Activated naive CD8-positive, alpha-beta T cell treated with anti-CD3 and anti-CD28 coated beads for 36 hours (primary cell): ENCODE data around the gene GPR87. TPM values are rescaled to one million over a fixed set of nuclear protein-coding genes. Genes with fewer than 3 reads are reported as not detected.
A peak's percentile ranks its signal among the peaks of the same experiment; 100 is the strongest.

Experiments used
- DNase-seq: peaks from one replicate; pipeline ENCODE4 v3.0.0; 2021
- H3K27ac Mint-ChIP-seq: one replicate; pipeline ENCODE4 v1.8.0; 2022; ENCODE audit warnings: mild to moderate bottlenecking, moderate library complexity, mixed read lengths
- H3K27me3 Mint-ChIP-seq: one replicate; pipeline ENCODE4 v1.8.0; 2022; ENCODE audit warnings: mild to moderate bottlenecking, mixed read lengths
- H3K36me3 Mint-ChIP-seq: one replicate; pipeline ENCODE4 v1.8.0; 2021; ENCODE audit warnings: mild to moderate bottlenecking, mixed read lengths
- H3K4me1 Mint-ChIP-seq: one replicate; pipeline ENCODE4 v1.8.0; 2021; ENCODE audit warnings: mixed read lengths
- H3K4me3 Mint-ChIP-seq: one replicate; pipeline ENCODE4 v1.8.0; 2022; ENCODE audit warnings: mild to moderate bottlenecking, moderate library complexity, mixed read lengths
- H3K9me3 Mint-ChIP-seq: one replicate; pipeline ENCODE4 v1.8.0; 2022; ENCODE audit warnings: mixed read lengths
- total RNA-seq, 2 experiments: library from RNA; stranded (reverse); gene quantifications; one replicate each; pipeline ENCODE4 v1.2.3, GENCODE V29; 2021

The GPR87 gene
- total RNA-seq, 2 experiments from 2014 or later: not detected

GRCh38 chr3:151306168-151306810 is 10.3 kb downstream of the GPR87 start:
- H3K27ac Mint-ChIP-seq: peak overlapping the region; percentile 73
- H3K27me3 Mint-ChIP-seq: peaks cover 16% of the 10 kb centered on the region
- no peaks in the 10 kb centered on the region for H3K9me3 Mint-ChIP-seq
- peak overlapping the region; percentile 33 for H3K4me3 Mint-ChIP-seq
- peaks cover 2% of the 10 kb centered on the region for H3K36me3 Mint-ChIP-seq
- DNase-seq: no peak
- peaks cover 50% of the 10 kb centered on the region for H3K4me1 Mint-ChIP-seq

- Mint-ChIP-seq H3K4me1 (peaks cover 54% of the 10 kb centered on the region), H3K4me3 (peak overlapping the region; percentile 44), H3K9me3 (no peaks in the 10 kb centered on the region), H3K27ac (peak overlapping the region; percentile 73), H3K27me3 (peaks cover 18% of the 10 kb centered on the region), H3K36me3 (peaks cover 2% of the 10 kb centered on the region)
- no peak for DNase-seq
Observed at GRCh38 chr3:151305775-151306151, 10.9 kb downstream of the GPR87 start.

- no peaks in the 10 kb centered on the region for H3K9me3 Mint-ChIP-seq
- H3K4me1 Mint-ChIP-seq: peaks cover 57% of the 10 kb centered on the region
- peak overlapping the region; percentile 73 for H3K27ac Mint-ChIP-seq
- DNase-seq: peak; percentile 24
- H3K27me3 Mint-ChIP-seq: peaks cover 21% of the 10 kb centered on the region
- H3K36me3 Mint-ChIP-seq: peaks cover 2% of the 10 kb centered on the region
- H3K4me3 Mint-ChIP-seq: peak overlapping the region; percentile 44
Observed at GRCh38 chr3:151305060-151305774, 11.4 kb downstream of the GPR87 start.

- Mint-ChIP-seq H3K27me3 (peaks cover 29% of the 10 kb centered on the region), H3K27ac (no peak overlapping the region)
- no peak for DNase-seq
Observed at GRCh38 chr3:151303751-151304150, 12.9 kb downstream of the GPR87 start.

GRCh38 chr3:151301787-151302186 is 14.8 kb downstream of the GPR87 start:
- Mint-ChIP-seq H3K9me3 (no peaks in the 10 kb centered on the region), H3K4me1 (peaks cover 48% of the 10 kb centered on the region), H3K27ac (no peak overlapping the region), H3K4me3 (no peak overlapping the region), H3K27me3 (peaks cover 39% of the 10 kb centered on the region), H3K36me3 (peaks cover 2% of the 10 kb centered on the region)
- no peak for DNase-seq

More at GRCh38 chr3:151303751-151304150, 12.9 kb downstream of the GPR87 start:
- peaks cover 57% of the 10 kb centered on the region for H3K4me1 Mint-ChIP-seq
- no peak overlapping the region for H3K4me3 Mint-ChIP-seq
- H3K9me3 Mint-ChIP-seq: no peaks in the 10 kb centered on the region
- peaks cover 2% of the 10 kb centered on the region for H3K36me3 Mint-ChIP-seq

- Mint-ChIP-seq H3K9me3 (no peaks in the 10 kb centered on the region), H3K4me1 (peaks cover 36% of the 10 kb centered on the region), H3K27ac (no peak overlapping the region), H3K4me3 (no peak overlapping the region), H3K36me3 (no peaks in the 10 kb centered on the region), H3K27me3 (peaks cover 47% of the 10 kb centered on the region)
- DNase-seq: no peak
Observed at GRCh38 chr3:151300539-151300938, 16.1 kb downstream of the GPR87 start.

GRCh38 chr3:151299006-151299405 is 17.6 kb downstream of the GPR87 start:
- H3K4me1 Mint-ChIP-seq: peaks cover 26% of the 10 kb centered on the region
- no peak for DNase-seq
- no peaks in the 10 kb centered on the region for H3K9me3 Mint-ChIP-seq
- H3K27me3 Mint-ChIP-seq: peaks cover 54% of the 10 kb centered on the region
- H3K27ac Mint-ChIP-seq: no peak overlapping the region
- no peak overlapping the region for H3K4me3 Mint-ChIP-seq
- H3K36me3 Mint-ChIP-seq: no peaks in the 10 kb centered on the region

GRCh38 chr3:151297429-151297828 is 19.2 kb downstream of the GPR87 start:
- peaks cover 17% of the 10 kb centered on the region for H3K4me1 Mint-ChIP-seq
- peaks cover 42% of the 10 kb centered on the region for H3K27me3 Mint-ChIP-seq
- H3K4me3 Mint-ChIP-seq: no peak overlapping the region
- DNase-seq: no peak
- no peaks in the 10 kb centered on the region for H3K36me3 Mint-ChIP-seq
- no peak overlapping the region for H3K27ac Mint-ChIP-seq
- no peaks in the 10 kb centered on the region for H3K9me3 Mint-ChIP-seq

GRCh38 chr3:151296226-151296625 is 20.4 kb downstream of the GPR87 start:
- Mint-ChIP-seq H3K36me3 (no peaks in the 10 kb centered on the region), H3K4me3 (no peak overlapping the region), H3K9me3 (no peaks in the 10 kb centered on the region), H3K4me1 (peaks cover 9% of the 10 kb centered on the region), H3K27ac (no peak overlapping the region), H3K27me3 (peaks cover 38% of the 10 kb centered on the region)
- DNase-seq: no peak

GRCh38 chr3:151293127-151293526 is 23.5 kb downstream of the GPR87 start:
- Mint-ChIP-seq H3K27me3 (peaks cover 21% of the 10 kb centered on the region), H3K27ac (no peak overlapping the region), H3K36me3 (no peaks in the 10 kb centered on the region), H3K4me3 (no peak overlapping the region), H3K4me1 (peaks cover 5% of the 10 kb centered on the region), H3K9me3 (no peaks in the 10 kb centered on the region)
- no peak for DNase-seq

GRCh38 chr3:151290673-151291072 is 25.9 kb downstream of the GPR87 start:
- H3K36me3 Mint-ChIP-seq: no peaks in the 10 kb centered on the region
- H3K9me3 Mint-ChIP-seq: no peaks in the 10 kb centered on the region
- no peak overlapping the region for H3K4me3 Mint-ChIP-seq
- H3K4me1 Mint-ChIP-seq: peaks cover 5% of the 10 kb centered on the region
- peaks cover 9% of the 10 kb centered on the region for H3K27me3 Mint-ChIP-seq
- no peak for DNase-seq
- no peak overlapping the region for H3K27ac Mint-ChIP-seq

- Mint-ChIP-seq H3K4me1 (peaks cover 5% of the 10 kb centered on the region), H3K27ac (no peak overlapping the region), H3K27me3 (no peaks in the 10 kb centered on the region), H3K4me3 (no peak overlapping the region), H3K36me3 (no peaks in the 10 kb centered on the region), H3K9me3 (no peaks in the 10 kb centered on the region)
- no peak for DNase-seq
Observed at GRCh38 chr3:151289445-151289844, 27.2 kb downstream of the GPR87 start.

- Mint-ChIP-seq H3K27ac (no peak overlapping the region), H3K4me1 (peaks cover 22% of the 10 kb centered on the region), H3K4me3 (no peak overlapping the region), H3K9me3 (no peaks in the 10 kb centered on the region), H3K36me3 (no peaks in the 10 kb centered on the region), H3K27me3 (no peaks in the 10 kb centered on the region)
- DNase-seq: no peak
Observed at GRCh38 chr3:151285940-151286339, 30.7 kb downstream of the GPR87 start.

GRCh38 chr3:151283907-151284461 is 32.6 kb downstream of the GPR87 start:
- no peaks in the 10 kb centered on the region for H3K36me3 Mint-ChIP-seq
- H3K4me1 Mint-ChIP-seq: peaks cover 32% of the 10 kb centered on the region
- H3K9me3 Mint-ChIP-seq: no peaks in the 10 kb centered on the region
- no peak overlapping the region for H3K4me3 Mint-ChIP-seq
- DNase-seq: peak; percentile 32
- H3K27me3 Mint-ChIP-seq: no peaks in the 10 kb centered on the region
- peak overlapping the region; percentile 60 for H3K27ac Mint-ChIP-seq

- H3K4me3 Mint-ChIP-seq: no peak overlapping the region
- H3K4me1 Mint-ChIP-seq: peaks cover 38% of the 10 kb centered on the region
- DNase-seq: no peak
Observed at GRCh38 chr3:151283387-151283786, 33.2 kb downstream of the GPR87 start.

More at GRCh38 chr3:151283387-151283786, 33.2 kb downstream of the GPR87 start:
- Mint-ChIP-seq H3K27ac (no peak overlapping the region), H3K27me3 (no peaks in the 10 kb centered on the region), H3K9me3 (no peaks in the 10 kb centered on the region), H3K36me3 (no peaks in the 10 kb centered on the region)
